ENCODE results near the gene GPHN.
"Not testable (repeated sequence)": the region's sequence is repeated elsewhere in the genome, so short reads cannot be mapped to it uniquely, and the experiment has no call there.

GPHN gene

GRCh38 chr14:66502836-66503235 lies 5.1 kb upstream of the GPHN start:
- DNase-seq (ENCODE audit: low spot score) = not testable (repeated sequence)

- no peak for DNase-seq (ENCODE audit: low spot score)
Measured at GRCh38 chr14:66503532-66503931, 4.4 kb upstream of the GPHN start.

GRCh38 chr14:66507181-66507721 lies 696 bp upstream of the GPHN start:
- DNase-seq (ENCODE audit: low spot score) = no peak

- DNase-seq (ENCODE audit: low spot score) = no peak
Measured at GRCh38 chr14:66508547-66508845, 549 bp downstream of the GPHN start.

- DNase-seq (ENCODE audit: low spot score) = no peak
Measured at GRCh38 chr14:66508846-66509621, 1.1 kb downstream of the GPHN start.

- no peak for DNase-seq (ENCODE audit: low spot score)
Measured at GRCh38 chr14:66509874-66510273, 1.9 kb downstream of the GPHN start.

GRCh38 chr14:66511849-66512248 lies 3.9 kb downstream of the GPHN start:
- no peak for DNase-seq (ENCODE audit: low spot score)

- no peak for DNase-seq (ENCODE audit: low spot score)
Measured at GRCh38 chr14:66514213-66514612, 6.3 kb downstream of the GPHN start.

- DNase-seq (ENCODE audit: low spot score) = no peak
Measured at GRCh38 chr14:66530526-66530925, 22.6 kb downstream of the GPHN start.

- no peak for DNase-seq (ENCODE audit: low spot score)
Measured at GRCh38 chr14:66539034-66539433, 31.1 kb downstream of the GPHN start.

- no peak for DNase-seq (ENCODE audit: low spot score)
Measured at GRCh38 chr14:66540038-66540437, 32.1 kb downstream of the GPHN start.

GRCh38 chr14:66541627-66542026 lies 33.7 kb downstream of the GPHN start:
- no peak for DNase-seq (ENCODE audit: low spot score)

GRCh38 chr14:66543996-66544395 lies 36.0 kb downstream of the GPHN start:
- no peak for DNase-seq (ENCODE audit: low spot score)

- not testable (repeated sequence) for DNase-seq (ENCODE audit: low spot score)
Measured at GRCh38 chr14:66545191-66545590, 37.2 kb downstream of the GPHN start.

- DNase-seq (ENCODE audit: low spot score) = not testable (repeated sequence)
Measured at GRCh38 chr14:66545751-66546150, 37.8 kb downstream of the GPHN start.

GRCh38 chr14:66563731-66564130 lies 55.8 kb downstream of the GPHN start:
- no peak for DNase-seq (ENCODE audit: low spot score)

GRCh38 chr14:66568220-66568619 lies 60.3 kb downstream of the GPHN start:
- DNase-seq (ENCODE audit: low spot score) = no peak

- no peak for DNase-seq (ENCODE audit: low spot score)
Measured at GRCh38 chr14:66572826-66573225, 64.9 kb downstream of the GPHN start.

GRCh38 chr14:66575014-66575413 lies 67.1 kb downstream of the GPHN start:
- DNase-seq (ENCODE audit: low spot score) = no peak

GRCh38 chr14:66575939-66576338 lies 68.0 kb downstream of the GPHN start:
- no peak for DNase-seq (ENCODE audit: low spot score)

GRCh38 chr14:66587753-66588152 lies 79.8 kb downstream of the GPHN start:
- not testable (repeated sequence) for DNase-seq (ENCODE audit: low spot score)

GRCh38 chr14:66595394-66595793 lies 87.4 kb downstream of the GPHN start:
- no peak for DNase-seq (ENCODE audit: low spot score)

GRCh38 chr14:66596241-66596985 lies 88.5 kb downstream of the GPHN start:
- DNase-seq (ENCODE audit: low spot score) = no peak
